GM19324 (cell line): ENCODE measurements around the gene ANKRD11.

Experiments
- ATAC-seq: cut with Tn5 transposase; IDR thresholded peaks from one replicate; pipeline ENCODE4 v1.9.1; 2021; ENCODE audit warnings: mild to moderate bottlenecking, moderate library complexity; ENCODE audit not compliant: unreplicated experiment, low FRiP score

The ANKRD11 gene

GRCh38 chr16:89293276-89294143 lies 196.9 kb downstream of the ANKRD11 start:
- no peak for ATAC-seq

GRCh38 chr16:89292443-89293078 lies 197.8 kb downstream of the ANKRD11 start:
- ATAC-seq: no peak

GRCh38 chr16:89291776-89292175 lies 198.6 kb downstream of the ANKRD11 start:
- ATAC-seq: no peak

GRCh38 chr16:89291363-89291762 lies 199.0 kb downstream of the ANKRD11 start:
- no peak for ATAC-seq

GRCh38 chr16:89290887-89291286 lies 199.5 kb downstream of the ANKRD11 start:
- ATAC-seq: no peak

GRCh38 chr16:89290472-89290871 lies 199.9 kb downstream of the ANKRD11 start:
- ATAC-seq: no peak

- no peak for ATAC-seq
Measured at GRCh38 chr16:89289428-89290395, 200.6 kb downstream of the ANKRD11 start.

GRCh38 chr16:89288966-89289365 lies 201.4 kb downstream of the ANKRD11 start:
- ATAC-seq: no peak

- ATAC-seq: no peak
Measured at GRCh38 chr16:89288577-89288844, 201.8 kb downstream of the ANKRD11 start.

GRCh38 chr16:89287777-89288576 lies 202.4 kb downstream of the ANKRD11 start:
- ATAC-seq: no peak

- no peak for ATAC-seq
Measured at GRCh38 chr16:89286096-89286495, 204.3 kb downstream of the ANKRD11 start.

GRCh38 chr16:89285381-89285780 lies 205.0 kb downstream of the ANKRD11 start:
- no peak for ATAC-seq

- ATAC-seq: no peak
Measured at GRCh38 chr16:89283449-89283848, 206.9 kb downstream of the ANKRD11 start.

- no peak for ATAC-seq
Measured at GRCh38 chr16:89282523-89282922, 207.8 kb downstream of the ANKRD11 start.

GRCh38 chr16:89281829-89282228 lies 208.5 kb downstream of the ANKRD11 start:
- no peak for ATAC-seq

GRCh38 chr16:89281189-89281577 lies 209.2 kb downstream of the ANKRD11 start:
- no peak for ATAC-seq

- no peak for ATAC-seq
Measured at GRCh38 chr16:89280546-89281188, 209.7 kb downstream of the ANKRD11 start.

- ATAC-seq: no peak
Measured at GRCh38 chr16:89279666-89280481, 210.5 kb downstream of the ANKRD11 start.
